GM04503 (cell line): Measurements from ENCODE around the gene TSPAN11.
"Not testable (repeated sequence)": the region's sequence is repeated elsewhere in the genome, so short reads cannot be mapped to it uniquely, and the experiment has no call there.

Experiments used
- DNase-seq: peaks from one replicate; pipeline ENCODE4 v3.0.0-alpha.2; 2012; ENCODE audit warnings: low read depth

Gene TSPAN11

GRCh38 chr12:31019561-31019960 lies 93.0 kb downstream of the TSPAN11 start:
- no peak for DNase-seq

- DNase-seq, result no peak
Measured at GRCh38 chr12:31019976-31020375, 93.4 kb downstream of the TSPAN11 start.

- DNase-seq, result no peak
Measured at GRCh38 chr12:31020385-31021166, 94.0 kb downstream of the TSPAN11 start.

- no peak for DNase-seq
Measured at GRCh38 chr12:31021181-31021580, 94.6 kb downstream of the TSPAN11 start.

GRCh38 chr12:31021809-31022494 lies 95.4 kb downstream of the TSPAN11 start:
- DNase-seq, result no peak

- DNase-seq, result no peak
Measured at GRCh38 chr12:31023271-31023724, 96.8 kb downstream of the TSPAN11 start.

- DNase-seq, result no peak
Measured at GRCh38 chr12:31026202-31026601, 99.7 kb downstream of the TSPAN11 start.

- DNase-seq, result not testable (repeated sequence)
Measured at GRCh38 chr12:31027006-31027405, 100.5 kb downstream of the TSPAN11 start.

- no peak for DNase-seq
Measured at GRCh38 chr12:31029468-31029867, 102.9 kb downstream of the TSPAN11 start.

- no peak for DNase-seq
Measured at GRCh38 chr12:31029916-31030562, 103.5 kb downstream of the TSPAN11 start.

- DNase-seq, result no peak
Measured at GRCh38 chr12:31031951-31032335, 105.4 kb downstream of the TSPAN11 start.

GRCh38 chr12:31033146-31033545 lies 106.6 kb downstream of the TSPAN11 start:
- no peak for DNase-seq

- DNase-seq, result no peak
Measured at GRCh38 chr12:31033681-31034080, 107.1 kb downstream of the TSPAN11 start.

GRCh38 chr12:31034372-31034771 lies 107.8 kb downstream of the TSPAN11 start:
- no peak for DNase-seq

GRCh38 chr12:31035226-31035625 lies 108.7 kb downstream of the TSPAN11 start:
- DNase-seq, result no peak

GRCh38 chr12:31035967-31036665 lies 109.6 kb downstream of the TSPAN11 start:
- no peak for DNase-seq

GRCh38 chr12:31037028-31037427 lies 110.5 kb downstream of the TSPAN11 start:
- no peak for DNase-seq

GRCh38 chr12:31037931-31038330 lies 111.4 kb downstream of the TSPAN11 start:
- no peak for DNase-seq

- DNase-seq, result no peak
Measured at GRCh38 chr12:31041033-31041564, 114.6 kb downstream of the TSPAN11 start.
